HS-5 (cell line): ENCODE data around the gene PHC1.
"Not testable (repeated sequence)": the region's sequence is repeated elsewhere in the genome, so short reads cannot be mapped to it uniquely, and the experiment has no call there.

Experiments used
- DNase-seq: peaks from one replicate; pipeline ENCODE4 v3.0.0-alpha.2; 2012; ENCODE audit warnings: low read depth

PHC1 gene

DNA sequence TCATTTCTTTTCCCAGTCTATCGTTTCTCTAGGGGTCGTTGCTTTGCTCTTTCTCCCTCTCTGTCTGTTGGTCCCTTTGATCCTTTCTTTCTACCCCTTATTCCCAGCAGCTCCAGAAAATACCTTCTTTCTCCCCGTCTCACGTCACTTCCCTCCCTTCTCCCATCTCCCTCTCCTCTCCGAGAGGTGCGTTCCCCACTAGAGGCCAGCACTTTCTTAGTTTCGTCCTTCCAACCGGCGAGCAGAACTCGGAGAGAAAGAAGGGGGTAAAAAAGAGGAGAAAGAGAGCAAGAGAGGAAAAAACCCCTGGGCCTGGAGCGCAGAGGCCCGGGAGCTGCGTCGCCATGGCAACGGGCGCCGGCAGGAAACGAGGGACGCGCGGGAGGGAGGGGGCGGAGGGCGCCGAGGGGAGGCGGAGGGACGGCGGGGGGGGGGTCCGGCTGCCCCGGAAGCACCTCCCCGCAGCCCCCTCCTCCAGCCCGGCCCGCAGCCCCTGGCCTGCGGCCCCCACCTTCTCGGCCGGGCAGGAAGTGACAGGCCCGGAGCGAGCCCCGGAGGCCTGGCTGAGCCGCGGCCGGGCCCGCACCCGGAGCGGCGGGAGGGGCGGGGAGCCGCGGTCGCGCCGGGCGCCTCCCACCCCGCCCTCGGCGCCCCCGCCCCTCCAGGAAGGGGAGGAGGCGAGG lies at the start of gene PHC1:
TSS of gene PHC1 (plus strand) at position 477 of the 683 bp plus-strand sequence. CDS start 3,169 bp downstream, outside the sequence.
- DNase-seq = peak; percentile 53

DNA sequence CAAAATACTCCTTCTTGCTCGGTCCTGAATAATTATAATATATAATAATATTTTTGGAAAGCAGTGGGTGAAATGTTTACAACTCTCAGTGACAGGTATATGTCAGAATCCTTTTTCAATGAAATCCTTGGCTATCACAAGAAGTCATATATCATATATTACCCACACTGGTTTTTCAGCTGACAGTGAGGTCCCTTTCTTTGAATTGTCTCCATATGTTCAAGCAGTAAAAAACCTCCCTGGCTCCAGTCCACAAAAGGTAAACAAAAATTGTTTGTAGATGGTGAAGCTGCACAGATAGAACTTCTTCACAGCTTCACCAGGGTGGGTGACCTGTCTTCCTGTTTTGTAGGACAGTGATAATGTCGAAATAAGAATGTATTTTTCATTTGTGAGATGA lies 47.9 kb upstream of the PHC1 start:
- DNase-seq = no peak

DNA sequence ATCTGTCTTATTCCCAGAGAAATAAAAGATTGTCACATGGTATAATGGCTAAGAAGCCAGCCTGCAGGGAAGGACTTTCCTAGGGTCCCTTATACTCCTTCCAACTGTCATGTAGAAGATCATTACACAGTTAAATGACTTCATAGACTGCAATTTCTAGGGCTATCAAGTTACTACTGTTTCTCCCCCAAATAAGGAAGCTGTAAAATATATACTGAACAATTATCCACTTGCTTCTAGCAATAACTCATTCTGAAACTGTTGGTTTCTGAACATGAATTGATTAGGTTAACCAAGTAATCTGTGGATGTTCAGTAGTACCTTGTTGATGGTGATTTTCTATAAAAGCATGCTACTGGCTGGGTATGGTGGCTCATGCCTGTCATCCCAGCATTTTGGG lies 47.3 kb upstream of the PHC1 start:
- no peak for DNase-seq

DNA sequence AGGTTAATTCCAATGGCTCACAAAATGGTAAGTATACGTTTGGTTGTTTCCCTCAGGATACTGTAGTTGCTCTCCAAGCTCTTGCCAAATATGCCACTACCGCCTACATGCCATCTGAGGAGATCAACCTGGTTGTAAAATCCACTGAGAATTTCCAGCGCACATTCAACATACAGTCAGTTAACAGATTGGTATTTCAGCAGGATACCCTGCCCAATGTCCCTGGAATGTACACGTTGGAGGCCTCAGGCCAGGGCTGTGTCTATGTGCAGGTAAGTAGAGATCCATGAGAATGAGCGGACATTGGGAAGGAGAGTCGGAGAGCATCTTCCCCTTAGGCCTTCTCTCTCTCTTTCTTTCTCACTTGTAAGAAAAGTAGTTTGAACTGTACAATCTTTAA lies 46.5 kb upstream of the PHC1 start:
- DNase-seq = no peak

DNA sequence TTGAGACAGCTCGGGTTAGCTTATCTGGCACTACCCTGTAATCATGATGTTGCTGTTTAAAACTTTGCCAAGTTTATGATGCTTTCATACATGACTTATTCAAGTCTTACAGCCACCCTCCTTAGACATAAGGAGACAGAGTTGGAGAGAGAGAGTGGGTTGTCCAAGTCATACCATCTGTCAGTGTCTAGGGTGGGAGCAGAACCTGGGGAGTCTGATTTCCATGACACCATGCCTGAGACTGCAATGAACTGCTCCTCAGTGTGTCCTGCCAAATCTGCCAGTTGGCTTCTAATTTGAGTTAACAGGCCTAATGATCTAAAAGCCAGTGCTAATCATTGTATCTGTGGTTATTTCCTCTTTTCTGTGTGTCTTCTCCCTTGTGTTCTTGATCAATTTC lies 43.7 kb upstream of the PHC1 start:
- no peak for DNase-seq

DNA sequence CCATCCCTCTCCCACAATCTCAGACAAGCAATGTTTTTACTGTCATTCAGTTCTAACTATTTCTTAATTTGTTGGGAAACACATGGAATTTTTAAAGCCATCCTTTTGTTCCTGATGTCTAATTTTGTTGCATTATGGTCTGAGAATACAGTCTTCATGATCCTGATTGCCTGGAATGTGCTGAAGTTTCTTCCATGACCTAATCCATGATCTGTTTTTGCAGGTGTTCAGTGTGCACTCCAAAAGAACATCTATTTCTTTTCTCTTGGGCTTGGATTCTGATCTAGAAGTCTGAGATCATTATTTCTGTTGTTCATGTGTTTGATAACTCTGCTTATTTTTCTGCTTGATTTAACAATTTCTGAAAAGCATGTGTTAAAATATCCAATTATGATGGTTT lies 43.2 kb upstream of the PHC1 start:
- no peak for DNase-seq

DNA sequence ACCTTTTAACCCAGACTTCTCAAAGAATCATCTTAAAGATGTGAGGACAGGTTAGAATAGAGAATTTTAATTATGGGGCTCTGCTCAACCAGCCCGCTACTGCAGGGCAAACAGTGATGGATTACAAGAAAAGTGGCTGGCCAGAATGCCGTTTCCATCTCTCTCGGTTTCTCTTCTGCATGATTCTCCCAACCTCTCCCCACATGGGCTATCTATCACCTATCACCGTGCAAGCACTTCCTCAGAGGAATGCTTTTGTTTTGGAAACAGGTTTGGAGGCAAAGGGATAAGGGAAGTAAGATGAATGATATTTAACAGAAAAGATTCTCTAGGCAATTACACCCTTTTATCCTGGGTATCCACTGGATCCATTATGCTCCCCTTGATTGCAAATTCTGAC lies 37.4 kb upstream of the PHC1 start:
- no peak for DNase-seq

DNA sequence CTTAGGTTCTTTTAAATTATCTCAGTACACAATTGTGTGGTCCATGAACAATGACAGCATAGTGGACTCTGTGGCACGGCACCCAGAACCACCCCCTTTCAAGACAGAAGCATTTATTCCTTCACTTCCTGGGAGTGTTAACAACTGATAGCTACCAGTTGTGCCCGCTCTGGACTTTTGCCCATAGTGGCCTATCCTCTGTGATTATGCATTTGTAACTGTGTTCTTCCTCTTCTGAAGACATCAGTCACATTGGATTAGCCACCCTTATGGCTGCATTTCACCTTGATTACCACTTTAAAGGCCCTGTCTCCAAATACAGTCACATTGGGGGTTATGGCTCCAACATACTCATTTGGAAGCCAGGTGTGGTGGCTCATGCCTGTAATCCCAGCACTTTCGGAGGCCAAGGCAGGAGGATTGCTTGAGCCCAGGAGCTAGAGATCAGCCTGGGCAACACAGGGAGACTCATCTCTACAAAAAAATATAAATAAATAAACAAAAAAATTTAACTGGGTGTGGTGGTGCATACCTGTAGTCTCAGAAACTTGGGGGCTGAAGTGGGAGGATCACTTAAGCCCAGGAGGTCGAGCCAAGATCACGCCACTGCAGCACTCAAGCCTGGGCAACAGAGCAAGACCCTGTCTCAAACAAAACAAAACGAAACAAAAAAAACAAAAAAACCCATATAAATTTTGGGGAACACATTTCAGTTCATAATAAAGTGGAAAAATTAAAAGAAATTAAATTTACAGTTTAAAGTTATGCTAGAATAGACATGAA lies 27.6 kb upstream of the PHC1 start:
- DNase-seq = no peak

DNA sequence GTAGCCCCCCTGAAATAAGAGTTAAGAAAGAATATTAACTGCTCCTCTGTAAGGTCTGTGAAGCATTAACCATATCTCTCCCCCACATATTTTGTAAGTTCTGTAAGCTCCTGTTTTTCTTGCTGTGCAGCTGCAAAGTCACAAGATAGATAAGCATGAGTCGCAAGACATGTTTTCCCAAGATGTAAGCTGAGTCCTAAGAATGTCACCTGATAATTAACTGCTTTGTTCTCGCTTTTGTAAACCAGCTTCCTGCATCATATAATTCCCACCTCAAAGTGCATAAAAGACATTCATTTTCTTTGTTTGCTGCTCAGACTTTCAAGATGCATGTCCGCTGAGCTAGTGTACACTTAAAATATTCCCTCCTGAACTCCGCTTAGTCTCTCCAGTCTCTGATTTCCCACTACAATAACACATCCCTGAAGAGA lies 27.0 kb upstream of the PHC1 start:
- DNase-seq = peak; percentile 2

DNA sequence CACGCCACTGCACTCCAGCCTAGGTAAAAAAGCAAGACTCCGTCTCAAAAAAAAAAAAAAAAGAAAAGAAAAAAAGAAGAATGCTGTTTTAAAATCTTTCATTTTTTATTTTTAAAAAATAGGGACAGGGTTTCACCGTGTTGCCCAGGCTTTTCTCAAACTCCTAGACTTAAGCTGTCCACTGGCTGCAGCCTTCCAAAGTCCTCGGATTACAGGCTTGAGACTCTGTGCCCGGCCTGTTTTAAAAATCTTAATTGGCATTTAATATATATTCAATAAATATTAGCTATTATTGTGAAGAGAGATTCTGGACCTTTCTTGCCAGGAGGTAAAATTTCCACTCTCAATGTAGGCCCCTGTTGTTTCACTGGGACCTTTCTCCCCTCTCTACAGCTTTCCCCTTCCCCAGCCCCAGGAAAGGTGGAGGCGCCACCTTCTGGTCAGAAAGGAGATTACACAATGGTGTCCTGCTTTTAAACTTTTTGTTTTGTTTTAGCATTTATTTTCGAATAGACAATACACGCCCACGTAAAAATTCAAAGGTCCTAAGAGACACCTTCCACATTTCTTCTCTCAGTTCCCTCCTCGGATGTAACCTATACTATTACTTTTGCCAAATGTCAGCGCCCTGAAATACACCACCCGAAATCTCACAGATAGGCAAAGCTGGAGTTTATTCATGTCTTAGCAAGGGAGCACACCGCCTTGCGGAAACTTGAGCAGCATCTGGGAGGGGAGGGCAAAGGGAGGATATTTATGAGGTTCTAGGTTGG lies 23.8 kb upstream of the PHC1 start:
- peak; percentile 10 for DNase-seq

DNA sequence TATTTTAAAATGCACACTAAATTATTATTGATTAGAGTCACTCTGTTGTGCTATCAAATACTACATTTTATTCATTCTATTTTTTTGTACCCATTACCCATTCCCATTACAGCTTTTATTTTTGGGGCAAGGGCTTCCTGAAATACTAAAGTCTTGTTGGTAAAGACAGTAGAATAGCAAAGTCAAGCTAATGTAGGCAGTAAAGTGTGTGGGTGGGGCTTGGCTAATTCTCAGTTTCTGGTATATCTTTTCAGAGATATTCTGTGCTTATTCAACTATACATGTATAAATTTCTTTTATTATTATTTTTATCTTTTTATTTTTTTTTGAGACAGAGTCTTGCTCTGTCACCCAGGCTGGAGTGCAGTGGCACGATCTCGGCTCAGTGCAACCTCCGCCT lies 22.3 kb upstream of the PHC1 start:
- no peak for DNase-seq

DNA sequence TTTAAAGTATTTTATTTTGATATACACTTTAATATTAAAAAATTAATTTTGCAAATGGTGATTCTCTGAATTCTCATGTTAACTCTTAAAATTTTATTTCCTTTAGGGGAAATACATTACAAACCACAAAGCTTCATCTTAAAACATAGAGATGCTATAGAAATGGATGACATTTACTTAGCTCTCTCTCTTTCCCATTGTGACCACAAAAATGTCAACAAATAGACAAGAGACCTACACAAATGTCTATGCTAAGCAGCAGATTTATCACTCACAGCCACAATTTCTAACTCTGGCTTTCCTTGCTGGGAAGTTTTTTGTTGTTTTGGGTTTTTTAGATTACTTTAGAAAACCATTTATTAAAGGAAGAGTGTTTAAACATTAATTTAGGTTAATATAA lies 19.9 kb upstream of the PHC1 start:
- no peak for DNase-seq

DNA sequence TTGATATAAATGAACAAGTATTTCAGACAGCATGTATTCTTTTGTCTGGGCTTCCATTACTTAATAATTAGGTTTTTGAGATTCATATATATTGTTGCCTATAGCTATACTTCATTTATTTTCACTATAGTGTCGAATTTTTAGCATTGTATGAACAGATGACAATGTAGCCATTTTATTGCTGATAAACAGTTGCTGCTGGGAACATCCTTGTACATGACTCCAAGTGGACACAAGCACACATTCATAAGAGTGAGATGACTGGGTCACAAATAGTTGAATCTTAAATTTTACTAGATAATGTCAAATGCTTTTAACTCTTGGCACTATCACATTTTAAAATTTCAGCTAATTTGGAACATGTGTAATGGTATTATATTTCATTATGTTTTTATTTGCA lies 19.3 kb upstream of the PHC1 start:
- DNase-seq = no peak

DNA sequence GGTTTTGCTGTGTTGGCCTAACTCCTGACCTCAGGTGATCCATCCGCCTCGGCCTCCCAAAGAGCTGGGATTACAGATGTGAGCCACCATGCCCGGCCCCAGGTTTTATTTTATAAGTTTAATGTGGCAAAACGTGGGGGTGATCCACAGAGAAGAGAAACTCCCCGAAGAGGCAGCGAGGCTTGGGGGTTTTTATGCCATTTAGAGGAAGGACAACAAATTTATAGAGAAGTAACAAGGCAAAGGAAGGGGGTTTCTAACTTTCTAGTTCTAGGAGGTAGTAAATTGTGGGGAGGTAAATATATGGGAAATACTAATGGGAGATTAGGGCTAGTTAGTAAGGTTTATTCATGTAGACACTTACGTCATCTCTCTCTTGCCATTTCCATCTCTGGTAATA lies 17.2 kb upstream of the PHC1 start:
- DNase-seq = no peak

DNA sequence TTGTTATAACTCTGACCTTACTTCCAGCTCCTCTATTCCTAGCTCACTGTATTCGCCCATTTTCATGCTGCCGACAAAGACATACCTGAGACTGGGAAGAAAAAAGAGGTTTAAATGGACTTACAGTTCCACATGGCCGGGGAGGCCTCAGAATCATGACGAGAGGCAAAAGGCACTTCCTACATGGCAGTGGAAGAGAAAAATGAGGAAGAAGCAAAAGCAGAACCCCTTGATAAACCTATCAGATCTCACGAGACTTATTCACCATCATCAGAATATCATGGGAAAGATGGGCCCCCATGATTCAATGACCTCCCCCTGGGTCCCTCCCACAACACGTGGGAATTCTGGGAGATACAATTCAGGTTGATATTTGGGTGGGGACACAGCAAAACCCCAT lies 14.5 kb upstream of the PHC1 start:
- DNase-seq = no peak

DNA sequence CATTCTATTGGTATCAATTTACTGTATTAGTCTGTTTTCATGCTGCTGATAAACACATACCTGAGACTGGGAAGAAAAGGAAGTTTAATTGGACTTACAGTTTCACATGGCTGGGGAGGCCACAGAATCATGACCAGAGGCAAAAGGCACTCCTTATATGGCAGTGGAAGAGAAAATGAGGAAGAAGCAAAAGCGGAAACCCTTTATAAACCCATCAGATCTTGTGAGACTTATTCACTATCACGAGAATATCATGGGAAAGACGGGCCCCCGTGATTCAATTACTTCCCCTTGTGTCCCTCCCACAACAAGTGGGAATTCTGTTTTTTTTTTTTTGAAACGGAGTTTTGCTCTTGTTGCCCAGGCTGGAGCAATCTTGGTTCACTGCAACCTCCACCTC lies 11.6 kb upstream of the PHC1 start:
- DNase-seq = not testable (repeated sequence)

DNA sequence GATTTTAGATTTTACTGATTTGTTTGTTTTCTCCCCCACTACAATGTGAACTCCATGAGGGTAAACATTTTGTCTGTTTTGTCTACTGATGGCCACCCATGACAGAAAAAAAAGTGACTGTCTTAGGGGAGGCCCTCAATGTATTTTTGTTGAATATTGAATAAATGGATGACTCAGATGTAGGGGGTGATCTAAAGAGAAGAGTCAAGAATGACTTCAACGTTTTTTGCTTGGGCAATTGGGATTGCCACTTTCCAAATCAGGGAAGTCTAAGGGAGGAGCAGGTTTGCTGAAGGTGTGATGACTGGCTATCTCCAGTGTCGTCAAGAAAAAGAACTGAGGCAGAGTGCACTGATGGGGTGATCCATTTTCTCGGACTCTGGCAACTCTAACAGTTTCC lies 10.7 kb upstream of the PHC1 start:
- DNase-seq = no peak

DNA sequence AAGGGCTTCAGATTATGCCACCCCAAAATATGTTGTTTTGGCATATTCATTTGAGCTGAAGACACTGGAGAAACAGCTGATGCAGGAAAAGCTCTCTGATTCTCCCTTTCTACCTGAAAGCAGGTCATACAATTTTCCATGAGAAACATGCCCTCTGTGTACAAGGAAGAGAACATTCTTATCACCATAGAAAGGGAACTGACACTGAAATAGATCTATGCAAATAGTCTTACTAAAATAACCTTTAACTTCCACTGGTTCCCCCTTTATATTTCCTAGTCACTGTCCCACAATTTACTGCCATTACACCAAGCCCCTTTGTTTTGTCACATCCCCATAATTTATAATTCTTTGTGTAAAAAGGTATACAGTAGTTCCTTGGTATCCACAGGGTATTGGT lies 9.6 kb upstream of the PHC1 start:
- no peak for DNase-seq

DNA sequence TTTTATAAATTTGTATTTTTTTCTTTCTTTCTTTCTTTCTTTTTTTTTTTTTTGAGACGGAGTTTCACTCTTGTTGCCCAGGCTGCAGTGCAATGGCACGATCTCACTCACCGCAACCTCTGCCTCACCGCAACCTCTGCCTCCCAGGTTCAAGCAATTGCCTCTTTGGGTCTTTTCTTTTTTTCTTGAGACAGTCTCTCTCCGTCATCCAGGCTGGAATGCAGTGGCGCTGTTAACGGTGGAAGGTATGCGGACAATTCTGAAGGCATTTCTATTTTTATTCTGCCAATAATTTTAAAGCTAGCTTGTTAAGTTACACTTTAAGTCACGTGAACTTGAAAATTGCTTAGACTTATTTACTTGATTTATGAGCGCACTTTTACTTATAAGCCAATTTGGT lies 8.8 kb upstream of the PHC1 start:
- no peak for DNase-seq

DNA sequence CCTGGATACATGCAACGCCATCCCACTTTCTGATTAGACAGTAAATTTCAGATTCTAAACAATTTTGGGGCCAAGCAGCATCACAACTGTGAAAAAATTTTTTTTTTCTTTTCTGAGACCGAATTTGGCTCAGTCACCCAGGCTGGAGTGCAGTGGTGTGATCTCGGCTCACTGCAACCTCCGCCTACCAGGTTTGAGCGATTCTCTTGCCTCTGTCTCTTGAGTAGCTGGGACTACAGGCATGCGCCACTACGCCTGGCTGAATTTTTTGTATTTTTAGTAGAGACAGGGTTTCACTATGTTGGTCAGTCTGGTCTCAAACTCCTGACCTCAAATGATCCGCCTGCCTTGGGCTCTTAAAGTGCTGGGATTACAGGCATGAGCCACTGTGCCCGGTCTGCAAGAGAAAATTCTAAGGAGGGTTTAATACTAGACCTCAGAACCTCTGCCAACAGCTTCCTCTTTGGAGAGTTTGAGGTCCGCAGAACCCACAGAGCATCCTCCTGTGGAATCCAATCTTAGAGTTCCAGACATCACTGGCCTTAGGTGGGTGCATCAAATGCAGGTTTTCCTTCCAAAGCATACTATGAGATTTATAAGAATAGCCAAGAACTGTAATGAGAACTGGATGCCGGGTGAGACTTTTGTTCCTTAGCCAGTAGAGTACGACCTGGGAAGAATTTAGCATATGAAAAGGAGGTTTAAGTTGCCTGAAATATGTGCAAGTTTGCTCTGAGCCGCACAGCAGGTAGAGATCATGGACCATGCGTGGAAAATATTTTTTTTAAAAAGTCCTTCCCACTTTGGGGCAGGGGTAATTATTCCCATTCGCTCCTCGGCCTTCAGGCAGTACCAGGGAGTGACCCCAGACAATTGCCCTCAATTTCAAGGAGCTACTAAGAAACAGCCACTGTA lies 7.8 kb upstream of the PHC1 start:
- DNase-seq = no peak

DNA sequence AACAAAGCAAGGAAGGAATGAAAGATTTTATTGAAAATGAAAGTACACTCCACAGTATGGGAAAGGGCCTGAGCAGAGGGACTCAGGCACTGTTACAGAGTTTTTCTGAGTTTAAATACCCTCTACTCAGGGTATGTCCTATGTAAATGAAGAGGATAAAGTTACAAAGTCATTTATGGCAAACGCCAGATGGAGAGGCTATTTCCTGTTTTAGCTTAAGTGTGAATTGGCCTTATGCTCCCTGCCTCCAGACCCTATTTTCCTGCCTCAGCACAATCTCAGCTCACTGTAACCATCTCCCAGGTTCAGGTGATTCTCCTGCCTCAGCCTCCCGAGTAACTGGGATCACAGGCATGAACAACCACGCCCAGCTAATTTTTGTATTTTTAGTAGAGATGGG lies 6.8 kb upstream of the PHC1 start:
- DNase-seq = no peak

DNA sequence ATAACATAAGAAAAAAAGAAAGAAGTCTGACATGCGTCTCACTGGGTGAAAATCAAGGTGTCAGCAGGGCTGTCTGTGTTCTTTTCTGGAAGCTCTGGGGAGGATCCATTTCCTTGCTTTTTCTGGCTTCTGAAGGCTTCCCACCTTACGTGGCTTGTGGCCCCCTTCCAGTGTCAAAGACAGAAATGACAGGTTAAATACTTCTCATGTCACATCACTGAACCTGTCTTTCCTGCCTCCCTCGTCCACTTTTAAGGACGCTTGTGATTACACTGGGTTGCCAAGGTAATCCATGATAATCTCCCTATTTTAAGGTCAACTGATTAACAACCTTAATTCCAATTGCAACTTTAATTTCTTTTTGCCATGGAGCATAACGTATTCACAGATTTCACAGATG lies 4.6 kb upstream of the PHC1 start:
- no peak for DNase-seq
